GM06990 (cell line): ENCODE results near the gene CYB5A.

Experiments
- DNase-seq: peaks from one replicate; pipeline ENCODE4 v3.0.0-alpha.2; 2011; ENCODE audit not compliant: insufficient read length; ENCODE audit errors: extremely low read depth
- H3K27me3 ChIP-seq: replicated peaks from 2 replicates; pipeline ENCODE4 v1.6.0; 2011; ENCODE audit warnings: low read length; ENCODE audit not compliant: control insufficient read depth, insufficient read depth
- H3K36me3 ChIP-seq: 2 replicates; pipeline ENCODE4 v1.5.1; 2011; ENCODE audit warnings: low read length; ENCODE audit not compliant: control insufficient read depth, insufficient read depth
- H3K4me3 ChIP-seq: replicated peaks from 2 replicates; pipeline ENCODE4 v1.5.1; 2011; ENCODE audit warnings: low read depth, mild to moderate bottlenecking, control low read depth, low read length
- TF ChIP-seq, protein P1 (sequence below): IDR thresholded peaks from 2 replicates; pipeline ENCODE4 v1.5.1; 2011; ENCODE audit warnings: low read length, control low read depth, mild to moderate bottlenecking, inconsistent platforms; ENCODE audit not compliant: insufficient read depth, poor library complexity, severe bottlenecking

Gene CYB5A

GRCh38 chr18:74316257-74317170 lies 24.8 kb upstream of the CYB5A start:
- Histone ChIP-seq H3K4me3 (no peak overlapping the region), H3K36me3 (no peaks in the 10 kb centered on the region), H3K27me3 (no peaks in the 10 kb centered on the region; the same call in 1 of the 2 replicates)
- no peak for DNase-seq
- TF ChIP-seq, protein P1, sequence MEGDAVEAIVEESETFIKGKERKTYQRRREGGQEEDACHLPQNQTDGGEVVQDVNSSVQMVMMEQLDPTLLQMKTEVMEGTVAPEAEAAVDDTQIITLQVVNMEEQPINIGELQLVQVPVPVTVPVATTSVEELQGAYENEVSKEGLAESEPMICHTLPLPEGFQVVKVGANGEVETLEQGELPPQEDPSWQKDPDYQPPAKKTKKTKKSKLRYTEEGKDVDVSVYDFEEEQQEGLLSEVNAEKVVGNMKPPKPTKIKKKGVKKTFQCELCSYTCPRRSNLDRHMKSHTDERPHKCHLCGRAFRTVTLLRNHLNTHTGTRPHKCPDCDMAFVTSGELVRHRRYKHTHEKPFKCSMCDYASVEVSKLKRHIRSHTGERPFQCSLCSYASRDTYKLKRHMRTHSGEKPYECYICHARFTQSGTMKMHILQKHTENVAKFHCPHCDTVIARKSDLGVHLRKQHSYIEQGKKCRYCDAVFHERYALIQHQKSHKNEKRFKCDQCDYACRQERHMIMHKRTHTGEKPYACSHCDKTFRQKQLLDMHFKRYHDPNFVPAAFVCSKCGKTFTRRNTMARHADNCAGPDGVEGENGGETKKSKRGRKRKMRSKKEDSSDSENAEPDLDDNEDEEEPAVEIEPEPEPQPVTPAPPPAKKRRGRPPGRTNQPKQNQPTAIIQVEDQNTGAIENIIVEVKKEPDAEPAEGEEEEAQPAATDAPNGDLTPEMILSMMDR = no peak

DNA sequence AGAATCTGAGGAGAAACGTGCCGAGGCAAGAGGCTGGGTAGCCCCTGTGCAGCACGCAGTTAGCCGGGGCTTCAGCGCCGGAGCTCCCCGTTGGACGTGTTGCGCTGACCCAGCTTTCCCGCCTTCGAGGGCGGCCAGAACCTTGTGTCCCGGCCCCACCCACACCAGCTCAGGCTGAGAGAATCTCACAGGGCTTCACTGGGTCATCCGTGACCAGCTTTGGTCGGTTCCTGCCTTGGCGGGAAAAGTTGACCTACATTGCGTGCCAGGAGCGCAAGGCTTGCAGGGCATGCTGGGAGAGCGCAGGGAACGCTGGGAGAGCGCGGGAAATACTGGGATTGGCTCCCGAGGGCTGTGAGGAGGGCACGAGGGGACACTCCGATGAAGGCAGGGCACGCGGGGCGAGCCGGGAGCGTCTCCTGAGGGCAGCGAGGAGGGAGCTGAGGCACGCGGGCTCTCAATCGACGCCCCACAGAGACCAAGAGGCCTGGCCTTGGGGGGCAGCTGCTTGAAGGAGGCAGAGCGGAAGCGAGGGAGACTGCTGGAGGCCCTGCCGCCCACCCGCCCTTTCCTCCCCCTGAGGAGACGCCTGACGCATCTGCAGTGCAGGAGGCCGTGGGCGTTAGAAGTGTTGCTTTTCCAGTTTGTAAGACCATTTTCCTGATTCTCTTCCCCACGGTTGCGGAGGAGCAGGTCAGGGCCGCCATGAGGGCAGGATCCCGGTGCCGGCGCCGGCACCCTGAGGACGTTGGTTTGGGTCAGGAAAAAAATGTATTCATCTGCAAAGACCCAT lies 23.9 kb upstream of the CYB5A start, which contains the start of gene C18orf63:
Gene C18orf63 (plus strand): TSS at position 376 of the 793 bp plus-strand sequence. CDS start 2,027 bp downstream, outside the sequence.
- Histone ChIP-seq H3K27me3 (no peaks in the 10 kb centered on the region; the same call in 1 of the 2 replicates), H3K36me3 (no peaks in the 10 kb centered on the region), H3K4me3 (no peak within 1 kb of the TSS)
- TF ChIP-seq, protein P1 = no peak
- no peak for DNase-seq

GRCh38 chr18:74314759-74315463 lies 23.1 kb upstream of the CYB5A start:
- Histone ChIP-seq H3K27me3 (no peaks in the 10 kb centered on the region; the same call in 1 of the 2 replicates), H3K4me3 (no peak overlapping the region), H3K36me3 (no peaks in the 10 kb centered on the region)
- no peak for DNase-seq
- TF ChIP-seq, protein P1 = no peak

DNA sequence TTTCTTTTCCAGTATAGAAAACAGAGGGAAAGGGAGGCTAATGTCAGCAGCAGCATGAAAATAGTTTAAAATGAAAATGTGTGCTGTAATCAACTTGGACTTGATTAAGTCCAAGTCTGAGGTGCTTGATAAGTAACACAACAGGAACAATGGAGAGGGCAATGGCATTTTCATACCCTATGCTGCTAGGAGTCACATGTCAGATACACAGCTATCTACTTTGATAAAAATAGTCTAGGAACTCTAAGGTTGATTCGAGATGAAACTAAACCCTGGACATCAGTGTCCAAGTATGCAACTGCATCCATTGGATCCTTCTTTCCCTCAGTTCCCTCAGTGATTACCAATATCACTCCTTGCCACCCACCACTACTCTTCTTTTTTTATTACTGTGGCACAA lies 19.2 kb upstream of the CYB5A start:
- Histone ChIP-seq H3K27me3 (no peaks in the 10 kb centered on the region; the same call in 1 of the 2 replicates), H3K36me3 (no peaks in the 10 kb centered on the region), H3K4me3 (no peak overlapping the region)
- DNase-seq = no peak
- TF ChIP-seq, protein P1 = no peak

DNA sequence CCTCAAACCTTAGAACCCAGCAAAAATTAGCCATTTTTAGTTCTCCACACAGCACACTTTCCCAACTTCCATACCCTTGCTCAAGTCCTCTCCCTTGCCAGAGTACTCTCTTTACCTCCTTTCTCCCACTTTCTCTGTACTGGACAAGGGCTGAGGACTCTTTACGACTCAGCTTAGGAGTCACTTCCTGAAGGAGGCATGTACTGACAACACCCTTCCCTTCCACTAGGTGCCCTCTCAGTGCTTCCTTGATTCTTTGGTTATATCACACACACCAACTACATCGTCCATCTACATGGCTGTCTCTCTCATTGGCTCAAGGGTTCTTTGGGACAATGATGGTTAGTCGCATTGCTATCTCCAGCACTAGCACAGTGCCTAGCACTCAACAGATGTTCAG lies 18.6 kb upstream of the CYB5A start:
- Histone ChIP-seq H3K36me3 (no peaks in the 10 kb centered on the region), H3K4me3 (no peak overlapping the region), H3K27me3 (no peaks in the 10 kb centered on the region; the same call in 1 of the 2 replicates)
- no peak for DNase-seq
- TF ChIP-seq, protein P1 = peak; percentile 37
